ENCODE data around the gene ASF1B.

DNA sequence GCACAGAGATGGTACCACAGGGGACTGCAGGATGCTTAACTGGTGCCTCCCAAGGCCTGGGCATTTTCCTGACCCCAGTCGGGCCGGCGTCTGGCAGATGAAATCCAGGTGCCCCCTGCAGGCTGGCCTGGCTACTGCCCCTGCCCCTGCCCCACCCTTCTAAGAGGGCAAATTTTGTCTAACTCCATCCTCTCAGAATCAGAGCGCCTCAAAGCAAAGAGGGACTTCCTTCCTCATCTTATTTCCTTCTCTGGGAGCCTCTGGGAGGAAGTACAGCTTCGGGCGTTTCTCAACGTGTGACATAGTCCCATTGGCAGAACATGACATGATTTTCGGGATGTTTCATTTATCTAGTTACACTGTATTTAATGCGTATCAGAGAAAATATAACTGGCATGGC lies 21.5 kb downstream of the ASF1B start:
- no peak for TF ChIP-seq TAF1 (IDR thresholded peaks at IDR 0.05; ENCODE audit: low read depth)
- no peak for TF ChIP-seq TCF12 (IDR thresholded peaks at IDR 0.05; ENCODE audit: low read depth)
- TF ChIP-seq ZBTB7A (IDR thresholded peaks at IDR 0.05; ENCODE audit: low read depth), result no peak
- peak; percentile 35 for TF ChIP-seq RAD21 (IDR thresholded peaks at IDR 0.05; ENCODE audit: low read depth)
